HG03565 (cell line): ENCODE data around the gene VEGFA.

ENCODE experiments used
- ATAC-seq: cut with Tn5 transposase; IDR thresholded peaks from one replicate; pipeline ENCODE4 v1.9.1; 2021; ENCODE audit warnings: mild to moderate bottlenecking, moderate library complexity; ENCODE audit not compliant: unreplicated experiment

Gene VEGFA

DNA sequence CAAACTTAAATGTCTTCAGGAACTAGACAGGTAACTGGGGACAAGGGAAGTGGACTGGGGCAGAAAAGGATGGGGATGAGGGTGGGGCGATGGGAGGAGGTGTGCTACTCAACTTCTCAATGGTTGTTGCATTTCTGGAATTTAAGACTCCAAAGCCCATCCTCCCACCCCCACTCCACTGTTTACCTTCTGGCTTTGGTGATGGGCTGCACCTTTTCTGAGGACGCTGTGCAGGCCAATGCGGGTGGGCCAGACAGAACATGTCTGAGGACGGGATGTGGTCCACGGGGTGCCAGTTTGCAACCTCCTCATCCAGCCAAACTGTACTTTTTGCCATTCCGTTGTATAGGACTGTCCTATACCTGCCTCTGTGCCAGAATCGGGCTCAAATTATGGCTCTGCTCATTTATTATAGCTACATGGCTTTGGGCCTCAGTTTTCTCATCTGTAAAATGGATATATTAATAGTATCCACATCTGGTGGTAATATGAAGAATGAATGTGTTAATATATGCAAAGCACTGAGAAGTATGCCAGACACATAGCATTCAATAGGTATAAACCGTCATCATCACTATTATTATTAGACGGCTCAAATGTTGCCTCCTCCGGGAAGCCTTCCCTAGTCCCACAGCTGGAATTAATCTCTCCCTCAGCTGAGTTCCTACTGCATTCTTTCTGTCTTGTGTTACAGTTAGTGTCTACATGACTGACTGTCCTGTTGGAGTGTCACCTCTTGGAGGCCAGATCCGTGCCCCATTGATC lies 31.0 kb upstream of the VEGFA start:
- ATAC-seq, result no peak

DNA sequence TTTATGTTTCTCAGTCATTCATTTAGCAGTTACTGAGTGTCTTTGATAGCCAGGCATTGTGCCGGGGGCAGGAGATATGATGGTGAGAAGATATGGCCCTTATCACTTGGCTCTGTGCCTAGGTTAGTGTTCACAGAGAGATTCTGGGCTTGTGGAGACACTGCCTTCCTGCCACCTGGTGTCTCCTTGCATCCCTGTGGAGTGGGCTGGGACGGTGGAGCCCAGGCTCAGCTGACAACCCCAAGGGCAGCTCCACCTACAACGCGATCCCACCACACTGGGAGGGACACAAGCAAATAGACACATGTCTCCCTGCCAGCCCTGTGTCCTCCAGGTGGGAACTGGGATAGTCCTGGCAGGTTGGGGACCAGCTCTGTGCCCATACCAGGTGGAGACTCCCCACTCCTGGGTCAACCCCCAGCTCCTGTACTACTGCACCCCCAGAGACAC lies 30.3 kb upstream of the VEGFA start:
- ATAC-seq, result no peak

- ATAC-seq, result no peak
Observed at GRCh38 chr6:43740321-43740960, 29.6 kb upstream of the VEGFA start.

DNA sequence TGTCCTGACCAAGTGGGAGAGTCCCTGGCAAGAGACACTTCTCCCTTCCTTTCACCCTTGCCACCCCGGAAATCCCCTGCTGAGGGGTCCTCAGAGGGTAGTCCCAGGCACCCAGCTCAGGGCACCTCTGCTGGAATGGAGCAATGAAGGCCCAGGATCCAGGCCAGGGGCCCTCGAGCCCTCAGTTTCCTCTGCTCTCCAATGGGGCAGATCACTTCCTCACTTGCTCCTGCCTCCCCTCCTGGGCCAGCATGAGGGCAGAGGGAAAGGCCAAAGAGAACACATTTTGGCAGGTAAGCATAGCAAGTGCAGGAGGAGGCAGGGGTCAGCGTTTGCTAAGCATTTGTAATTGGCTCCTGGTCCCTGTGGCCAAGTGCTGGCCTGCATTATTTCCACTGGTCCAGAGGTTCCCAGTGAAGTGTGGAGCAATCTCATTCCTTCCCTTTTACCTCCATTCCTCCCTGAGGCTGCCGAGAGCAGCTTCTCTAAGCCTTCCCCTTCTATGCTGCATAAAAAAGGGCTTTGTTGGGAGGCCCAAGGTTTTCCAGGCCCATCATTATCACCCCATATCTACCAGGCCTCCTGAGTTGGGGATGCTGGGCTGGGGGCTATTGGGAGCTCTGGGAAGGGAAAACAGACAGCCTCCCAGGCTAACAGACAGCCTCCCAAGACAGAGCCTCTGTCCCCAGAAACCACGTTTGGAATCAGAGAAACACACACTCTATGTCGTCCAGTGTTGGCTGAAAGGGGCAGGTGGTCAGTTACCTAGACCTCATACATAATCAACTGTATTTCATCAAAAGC lies 28.8 kb upstream of the VEGFA start:
- no peak for ATAC-seq

- no peak for ATAC-seq
Observed at GRCh38 chr6:43741829-43742228, 28.2 kb upstream of the VEGFA start.

DNA sequence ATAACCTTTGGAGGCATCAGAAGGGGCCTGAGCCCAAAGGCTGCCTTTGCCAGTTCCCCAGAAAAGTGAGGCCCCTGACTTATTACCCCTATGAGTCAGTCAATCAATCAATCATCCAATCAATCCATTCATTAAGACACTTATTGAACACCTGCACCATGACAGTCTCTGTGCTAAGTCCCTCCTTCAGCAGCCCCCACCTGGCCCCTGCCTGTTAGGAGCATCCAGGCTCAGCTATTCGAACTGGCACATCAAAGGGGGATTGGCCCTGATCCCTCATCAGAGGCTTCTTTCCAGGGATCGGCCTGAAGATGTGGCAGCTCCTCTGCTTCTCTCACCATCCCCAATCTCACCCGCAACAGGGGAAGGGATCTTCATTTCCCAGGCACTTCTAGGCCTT lies 27.7 kb upstream of the VEGFA start:
- no peak for ATAC-seq

- ATAC-seq, result no peak
Observed at GRCh38 chr6:43742931-43743632, 26.9 kb upstream of the VEGFA start.

DNA sequence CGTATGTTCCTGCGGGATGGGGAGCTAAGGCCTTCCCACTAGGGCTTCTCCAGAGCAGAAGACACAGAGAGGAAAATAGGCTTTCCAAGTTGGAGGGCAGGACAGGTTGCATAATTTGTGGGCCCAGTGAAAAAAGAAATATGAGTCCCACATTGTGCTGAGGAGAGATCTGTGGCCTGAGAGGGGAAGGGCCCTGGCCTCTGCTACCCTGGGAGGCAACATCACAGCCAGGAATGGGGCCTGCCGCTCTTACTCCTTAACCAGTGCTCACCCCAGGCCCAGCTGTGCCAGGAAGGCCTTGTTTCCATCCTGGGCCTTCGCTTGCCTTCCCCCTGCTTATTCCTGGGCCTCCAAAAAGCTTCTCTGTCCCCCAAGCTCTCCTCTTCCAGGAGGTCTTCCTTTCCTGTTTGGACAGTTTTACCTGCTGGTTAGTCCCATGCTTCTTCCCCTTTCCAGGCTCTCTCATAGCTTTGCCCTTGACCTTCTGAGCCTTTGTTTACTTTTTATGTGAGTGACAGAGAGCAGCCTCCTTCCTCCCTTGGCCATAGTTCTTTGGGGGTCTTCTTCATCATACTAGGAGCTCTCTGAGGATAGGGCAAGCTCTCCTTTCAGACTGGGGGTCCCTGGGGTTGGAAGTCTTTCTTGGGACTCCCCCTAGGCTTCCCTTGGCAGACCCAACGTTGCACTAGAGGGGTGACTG lies 26.2 kb upstream of the VEGFA start:
- no peak for ATAC-seq

GRCh38 chr6:43744491-43744890 lies 25.5 kb upstream of the VEGFA start:
- ATAC-seq, result no peak

- ATAC-seq, result no peak
Observed at GRCh38 chr6:43744931-43745727, 24.9 kb upstream of the VEGFA start.

DNA sequence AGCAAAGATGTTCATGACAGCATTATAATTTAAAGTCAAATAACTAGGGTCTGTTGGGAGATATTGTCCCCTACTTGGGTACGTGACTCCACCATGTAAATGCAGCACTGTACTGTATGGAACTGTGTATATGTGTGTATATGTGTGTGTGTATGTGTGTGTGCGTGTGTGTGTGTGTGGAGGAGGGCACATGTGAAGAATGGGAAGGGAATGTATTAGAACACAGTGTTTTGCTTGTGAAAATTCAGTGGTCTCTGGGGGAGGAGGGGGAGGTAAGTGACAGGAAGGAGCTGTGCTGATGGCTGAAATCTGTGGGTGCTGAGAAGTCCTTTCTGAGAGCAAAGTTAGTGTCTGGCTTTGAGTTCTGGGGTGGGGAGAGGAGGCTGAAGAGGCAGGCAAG lies 23.9 kb upstream of the VEGFA start:
- ATAC-seq, result no peak

DNA sequence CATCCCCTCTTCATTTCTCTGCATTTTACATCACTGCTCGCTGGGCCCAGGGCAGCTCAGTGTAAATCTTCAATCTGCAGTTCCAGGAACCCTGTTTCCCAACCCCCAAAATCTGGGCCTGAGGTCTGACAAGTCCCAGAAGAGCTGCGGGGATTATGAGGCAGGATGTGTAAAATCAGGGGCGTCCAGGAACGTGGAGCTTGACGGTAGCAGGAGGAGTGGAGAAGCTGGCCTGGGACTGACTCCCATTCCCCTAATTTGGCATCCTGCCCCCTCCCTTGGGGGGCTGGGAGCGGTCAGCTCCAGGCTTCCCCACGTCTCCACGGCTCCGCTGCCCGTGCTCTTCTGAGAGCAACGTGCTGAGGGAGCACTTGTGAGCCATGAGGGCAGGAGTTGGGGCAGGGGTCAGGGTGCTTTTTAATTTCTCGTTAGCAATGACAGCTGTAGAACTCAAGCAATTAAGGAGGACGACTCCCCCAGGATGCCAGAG lies 23.4 kb upstream of the VEGFA start:
- ATAC-seq, result no peak

GRCh38 chr6:43747784-43748183 lies 22.2 kb upstream of the VEGFA start:
- ATAC-seq, result no peak

GRCh38 chr6:43748765-43749164 lies 21.2 kb upstream of the VEGFA start:
- no peak for ATAC-seq

GRCh38 chr6:43749461-43749860 lies 20.6 kb upstream of the VEGFA start:
- no peak for ATAC-seq

DNA sequence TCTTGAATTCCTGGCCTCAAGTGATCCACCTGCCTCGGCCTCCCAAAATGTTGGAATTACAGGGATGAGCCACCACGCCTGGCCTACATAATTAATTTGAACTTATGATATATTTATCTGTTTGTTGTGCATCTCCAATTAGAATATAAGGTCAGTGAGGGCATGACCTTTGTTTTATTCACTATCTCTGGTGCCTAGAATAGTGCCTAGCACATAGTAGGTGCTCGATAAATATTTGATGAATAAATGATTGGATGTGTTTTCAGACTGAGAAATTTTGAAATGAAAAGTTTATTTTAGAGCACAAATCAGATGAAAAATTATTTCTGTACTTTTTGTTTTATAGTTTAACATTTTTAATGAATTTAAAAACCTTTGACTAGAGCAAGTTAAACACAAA lies 19.4 kb upstream of the VEGFA start:
- no peak for ATAC-seq

- ATAC-seq, result no peak
Observed at GRCh38 chr6:43753570-43754183, 16.3 kb upstream of the VEGFA start.

DNA sequence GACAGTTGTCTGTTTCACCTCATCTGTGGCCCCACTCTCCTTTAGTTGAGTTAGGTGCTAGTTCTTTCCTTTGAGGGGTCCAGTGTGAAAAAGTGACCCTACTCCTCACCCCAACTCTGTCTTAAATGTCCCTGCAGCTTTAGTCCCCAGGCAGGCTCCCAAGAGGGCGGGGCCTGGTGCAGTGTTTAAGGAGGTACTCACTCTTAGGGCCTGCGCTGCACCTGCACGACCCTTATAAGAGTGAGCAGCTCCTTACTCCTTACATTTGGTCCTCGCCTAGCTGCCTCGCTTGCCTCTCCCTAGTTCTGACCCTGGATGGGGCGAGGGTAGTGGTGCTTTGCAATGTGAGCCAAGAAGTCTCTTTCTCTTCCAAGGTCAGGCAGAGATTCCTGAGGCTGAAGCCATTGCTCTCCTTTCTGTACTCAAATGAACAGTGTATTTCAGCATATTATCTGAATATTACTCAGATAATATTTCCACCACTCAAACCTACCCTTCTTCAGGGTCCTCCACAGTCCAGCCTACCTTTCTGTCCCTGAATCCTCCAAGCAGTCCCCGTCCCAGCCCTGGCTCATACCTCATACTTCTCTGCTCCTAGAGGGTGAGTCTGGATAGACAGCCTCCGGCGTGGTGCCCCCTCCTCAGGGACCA lies 11.9 kb upstream of the VEGFA start:
- ATAC-seq, result no peak

DNA sequence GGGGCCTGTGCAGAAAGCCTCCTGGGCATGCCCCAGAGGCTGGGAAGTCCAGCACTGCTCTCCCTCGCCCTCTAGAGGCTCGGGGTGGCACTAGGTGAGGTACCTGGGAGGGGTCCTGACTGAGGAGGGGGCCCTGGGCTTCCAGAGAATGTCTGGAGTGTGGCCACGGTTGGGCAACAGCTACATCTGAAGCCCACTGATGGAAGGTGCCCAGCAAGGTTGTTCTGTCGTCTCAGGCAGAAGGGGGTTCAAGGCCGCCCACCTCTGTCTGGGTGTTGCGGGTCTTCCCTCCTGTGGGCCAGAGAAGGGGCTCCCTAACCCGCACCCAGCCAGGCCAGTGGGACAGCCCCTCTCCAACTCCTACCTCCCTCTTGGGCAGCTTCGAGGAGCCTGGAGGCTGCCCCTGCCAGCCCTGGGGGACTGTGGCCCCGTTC lies 11.4 kb upstream of the VEGFA start:
- ATAC-seq, result no peak
